SK-N-MC (cell line): Measurements from ENCODE around the gene SNN.

Experiments
- EZH2 ChIP-seq: fragments of 200-600 bp; sonication (generic); IDR thresholded peaks from one replicate; pipeline ENCODE4 v1.6.1; 2017; ENCODE audit warnings: antibody characterized with exemption
- POLR2AphosphoS5 ChIP-seq: IDR thresholded peaks from 2 replicates; pipeline ENCODE4 v1.6.1; 2012; ENCODE audit warnings: mild to moderate bottlenecking, low read depth, low read length, borderline replicate concordance

DNA sequence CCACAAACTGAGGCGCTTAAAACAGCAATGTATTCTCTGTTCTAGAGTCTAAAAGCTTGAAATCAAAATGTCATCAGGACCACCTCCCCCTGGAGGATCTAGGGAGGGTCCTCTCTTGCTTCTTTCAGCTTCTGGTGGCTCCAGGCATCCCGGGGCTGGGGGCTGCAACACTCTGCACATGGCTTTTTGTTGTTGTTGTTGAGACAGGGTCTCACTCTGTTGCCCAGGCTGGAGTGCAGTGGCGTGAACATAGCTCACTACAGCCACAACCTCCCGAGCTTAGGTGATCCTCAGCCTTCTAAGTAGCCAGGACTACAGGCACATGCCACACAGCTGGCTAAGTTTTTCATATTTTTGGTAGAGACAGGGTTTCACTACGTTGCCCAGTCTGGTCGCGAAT, 37.0 kb upstream of the SNN start:
- TF ChIP-seq POLR2AphosphoS5 (no peak), EZH2 (no peak)
